Ishikawa (cell line): ENCODE results near the gene DYRK4.

Experiments
- CEBPB ChIP-seq: IDR thresholded peaks from 2 replicates; pipeline ENCODE4 v1.6.1; 2012
- CREB1 ChIP-seq: IDR thresholded peaks from 2 replicates; pipeline ENCODE4 v1.6.1; 2012; ENCODE audit warnings: low read depth
- EGR1 ChIP-seq: IDR thresholded peaks from 2 replicates; pipeline ENCODE4 v1.6.1; 2012
- EP300 ChIP-seq: IDR thresholded peaks from 2 replicates; pipeline ENCODE4 v1.6.1; 2012; ENCODE audit warnings: borderline replicate concordance
- FOXM1 ChIP-seq: IDR thresholded peaks from 2 replicates; pipeline ENCODE4 v1.6.1; 2012; ENCODE audit warnings: low read depth, borderline replicate concordance
- NFIC ChIP-seq: IDR thresholded peaks from 2 replicates; pipeline ENCODE4 v1.6.1; 2012
- RAD21 ChIP-seq: IDR thresholded peaks from 2 replicates; pipeline ENCODE4 v1.6.1; 2012; ENCODE audit warnings: low read depth
- TAF1 ChIP-seq: IDR thresholded peaks from 2 replicates; pipeline ENCODE4 v1.6.1; 2012; ENCODE audit warnings: low read depth, mild to moderate bottlenecking
- TCF12 ChIP-seq: IDR thresholded peaks from 2 replicates; pipeline ENCODE4 v1.6.1; 2012; ENCODE audit warnings: low read depth
- TEAD4 ChIP-seq: IDR thresholded peaks from 2 replicates; pipeline ENCODE4 v1.6.1; 2012
- YY1 ChIP-seq: IDR thresholded peaks from 2 replicates; pipeline ENCODE4 v1.6.1; 2012; ENCODE audit warnings: low read depth
- ZBTB7A ChIP-seq: IDR thresholded peaks from 2 replicates; pipeline ENCODE4 v1.6.1; 2012; ENCODE audit warnings: low read depth
- TF ChIP-seq, protein P1 (sequence below): IDR thresholded peaks from 2 replicates; pipeline ENCODE4 v1.6.1; 2012; ENCODE audit warnings: low read depth, mild to moderate bottlenecking
- TF ChIP-seq, protein P2 (sequence below): IDR thresholded peaks from 2 replicates; pipeline ENCODE4 v1.6.1; 2012
- TF ChIP-seq, protein P3 (sequence below): IDR thresholded peaks from 2 replicates; pipeline ENCODE4 v1.6.1; 2012

The DYRK4 gene

DNA sequence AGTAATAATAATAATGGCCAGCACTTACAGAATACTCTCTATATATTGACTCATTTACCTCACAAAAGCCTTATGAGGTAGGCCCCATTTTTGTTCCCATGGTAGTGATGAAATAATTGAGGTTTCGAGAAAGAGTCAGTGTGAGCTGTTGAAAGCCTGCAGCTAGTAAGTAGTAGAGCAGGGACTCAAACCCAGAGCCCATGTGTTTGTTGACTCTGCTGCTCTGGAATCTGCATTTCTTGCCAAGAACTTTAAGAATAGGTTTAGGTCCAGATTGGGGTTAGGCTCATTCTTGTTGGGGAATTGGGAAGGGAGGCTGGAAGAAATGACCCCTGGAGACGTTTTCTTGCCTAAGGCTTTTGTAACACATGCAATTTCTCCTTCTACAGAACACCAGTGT is 27.9 kb downstream of the DYRK4 start:
- TF ChIP-seq ZBTB7A = no peak
- no peak for TF ChIP-seq TEAD4
- no peak for TF ChIP-seq NFIC
- TF ChIP-seq, protein P1, sequence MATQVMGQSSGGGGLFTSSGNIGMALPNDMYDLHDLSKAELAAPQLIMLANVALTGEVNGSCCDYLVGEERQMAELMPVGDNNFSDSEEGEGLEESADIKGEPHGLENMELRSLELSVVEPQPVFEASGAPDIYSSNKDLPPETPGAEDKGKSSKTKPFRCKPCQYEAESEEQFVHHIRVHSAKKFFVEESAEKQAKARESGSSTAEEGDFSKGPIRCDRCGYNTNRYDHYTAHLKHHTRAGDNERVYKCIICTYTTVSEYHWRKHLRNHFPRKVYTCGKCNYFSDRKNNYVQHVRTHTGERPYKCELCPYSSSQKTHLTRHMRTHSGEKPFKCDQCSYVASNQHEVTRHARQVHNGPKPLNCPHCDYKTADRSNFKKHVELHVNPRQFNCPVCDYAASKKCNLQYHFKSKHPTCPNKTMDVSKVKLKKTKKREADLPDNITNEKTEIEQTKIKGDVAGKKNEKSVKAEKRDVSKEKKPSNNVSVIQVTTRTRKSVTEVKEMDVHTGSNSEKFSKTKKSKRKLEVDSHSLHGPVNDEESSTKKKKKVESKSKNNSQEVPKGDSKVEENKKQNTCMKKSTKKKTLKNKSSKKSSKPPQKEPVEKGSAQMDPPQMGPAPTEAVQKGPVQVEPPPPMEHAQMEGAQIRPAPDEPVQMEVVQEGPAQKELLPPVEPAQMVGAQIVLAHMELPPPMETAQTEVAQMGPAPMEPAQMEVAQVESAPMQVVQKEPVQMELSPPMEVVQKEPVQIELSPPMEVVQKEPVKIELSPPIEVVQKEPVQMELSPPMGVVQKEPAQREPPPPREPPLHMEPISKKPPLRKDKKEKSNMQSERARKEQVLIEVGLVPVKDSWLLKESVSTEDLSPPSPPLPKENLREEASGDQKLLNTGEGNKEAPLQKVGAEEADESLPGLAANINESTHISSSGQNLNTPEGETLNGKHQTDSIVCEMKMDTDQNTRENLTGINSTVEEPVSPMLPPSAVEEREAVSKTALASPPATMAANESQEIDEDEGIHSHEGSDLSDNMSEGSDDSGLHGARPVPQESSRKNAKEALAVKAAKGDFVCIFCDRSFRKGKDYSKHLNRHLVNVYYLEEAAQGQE = no peak
- no peak for TF ChIP-seq CEBPB
- no peak for TF ChIP-seq YY1
- no peak for TF ChIP-seq RAD21
- TF ChIP-seq TCF12 = no peak
- TF ChIP-seq CREB1 = no peak
- TF ChIP-seq, protein P2, sequence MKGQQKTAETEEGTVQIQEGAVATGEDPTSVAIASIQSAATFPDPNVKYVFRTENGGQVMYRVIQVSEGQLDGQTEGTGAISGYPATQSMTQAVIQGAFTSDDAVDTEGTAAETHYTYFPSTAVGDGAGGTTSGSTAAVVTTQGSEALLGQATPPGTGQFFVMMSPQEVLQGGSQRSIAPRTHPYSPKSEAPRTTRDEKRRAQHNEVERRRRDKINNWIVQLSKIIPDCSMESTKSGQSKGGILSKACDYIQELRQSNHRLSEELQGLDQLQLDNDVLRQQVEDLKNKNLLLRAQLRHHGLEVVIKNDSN = no peak
- TF ChIP-seq EP300 = no peak
- TF ChIP-seq EGR1 = no peak
- TF ChIP-seq TAF1 = no peak
- TF ChIP-seq, protein P3, sequence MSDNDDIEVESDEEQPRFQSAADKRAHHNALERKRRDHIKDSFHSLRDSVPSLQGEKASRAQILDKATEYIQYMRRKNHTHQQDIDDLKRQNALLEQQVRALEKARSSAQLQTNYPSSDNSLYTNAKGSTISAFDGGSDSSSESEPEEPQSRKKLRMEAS = no peak

DNA sequence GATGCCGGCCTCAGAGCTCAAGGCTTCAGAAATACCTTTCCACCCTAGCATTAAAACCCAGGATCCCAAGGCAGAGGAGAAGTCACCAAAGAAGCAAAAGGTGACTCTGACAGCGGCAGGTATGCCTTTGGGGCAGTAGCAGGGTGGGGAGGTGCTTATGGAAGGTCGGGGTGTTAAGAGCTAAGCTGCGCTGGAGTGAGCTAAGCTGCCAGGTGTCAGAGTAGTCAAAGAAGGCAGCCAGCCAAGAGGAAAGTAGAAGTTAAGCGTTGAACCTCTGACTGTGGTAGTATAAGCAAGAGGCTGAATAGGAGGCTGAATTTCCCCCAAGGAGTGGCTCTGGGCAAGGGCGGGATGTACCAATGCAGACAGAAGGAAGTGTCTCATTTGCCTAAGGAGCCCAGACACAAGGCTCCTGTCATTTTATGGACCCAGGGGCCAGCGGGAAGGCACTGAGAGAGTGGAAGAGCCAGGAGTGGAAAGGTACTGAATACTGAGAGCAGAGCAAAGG is 29.2 kb downstream of the DYRK4 start:
- no peak for TF ChIP-seq RAD21
- TF ChIP-seq, protein P3 = no peak
- no peak for TF ChIP-seq TEAD4
- TF ChIP-seq, protein P2 = no peak
- TF ChIP-seq, protein P1 = no peak
- TF ChIP-seq EGR1 = no peak
- TF ChIP-seq TAF1 = no peak
- no peak for TF ChIP-seq NFIC
- TF ChIP-seq FOXM1 = no peak
- TF ChIP-seq ZBTB7A = no peak
- no peak for TF ChIP-seq YY1
- TF ChIP-seq CREB1 = no peak
- TF ChIP-seq TCF12 = no peak

DNA sequence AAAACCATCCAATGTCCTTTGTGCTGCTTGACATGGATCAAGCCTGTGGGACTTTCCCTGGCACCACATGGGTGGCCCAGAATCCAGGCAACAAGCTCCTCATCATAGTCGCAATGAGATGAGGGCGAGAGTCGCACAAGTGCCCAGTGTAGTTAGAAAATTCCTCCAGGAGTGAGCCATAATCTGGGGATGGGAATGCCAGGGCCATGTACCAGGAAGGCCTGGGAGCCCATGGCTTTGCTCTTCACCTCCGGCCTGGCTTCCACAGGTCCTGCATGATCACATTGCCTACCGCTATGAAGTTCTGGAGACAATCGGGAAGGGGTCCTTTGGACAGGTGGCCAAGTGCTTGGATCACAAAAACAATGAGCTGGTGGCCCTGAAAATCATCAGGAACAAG is 33.9 kb downstream of the DYRK4 start:
- TF ChIP-seq CEBPB = no peak

DNA sequence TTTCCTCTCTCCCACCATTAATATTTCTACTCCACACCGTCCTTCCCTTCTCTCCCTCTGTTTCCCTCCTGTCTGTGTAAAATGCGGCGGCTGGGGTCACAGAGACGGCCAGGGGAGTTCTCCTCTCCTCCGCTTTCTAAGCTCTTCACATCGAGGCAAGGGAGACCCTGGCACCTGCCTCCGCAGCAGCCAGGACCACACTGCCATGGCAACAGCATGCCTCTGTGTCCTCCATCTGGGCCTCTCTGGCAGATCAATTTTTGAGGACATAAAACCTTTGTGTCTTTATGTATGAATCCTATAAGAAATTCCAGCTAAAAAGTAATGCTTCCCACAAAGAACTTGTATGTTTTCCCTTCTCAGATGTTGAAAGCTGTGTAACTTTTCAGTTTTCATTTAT is 41.4 kb downstream of the DYRK4 start:
- no peak for TF ChIP-seq ZBTB7A
- no peak for TF ChIP-seq TEAD4
- TF ChIP-seq NFIC = no peak
- TF ChIP-seq, protein P3 = no peak
- no peak for TF ChIP-seq EGR1
- TF ChIP-seq YY1 = no peak
- TF ChIP-seq FOXM1 = no peak
- TF ChIP-seq, protein P1 = no peak
- TF ChIP-seq RAD21 = no peak
- TF ChIP-seq, protein P2 = no peak
